HUES6 (cell line): ENCODE results near the gene MFSD2A.
"Not testable (repeated sequence)": the region's sequence is repeated elsewhere in the genome, so short reads cannot be mapped to it uniquely, and the experiment has no call there.

Experiments used
- H3K27ac ChIP-seq: 2 replicates; pipeline ENCODE4 v1.7.0; 2013; ENCODE audit warnings: low read depth, mild to moderate bottlenecking, low read length, inconsistent platforms
- H3K27me3 ChIP-seq: 2 replicates; pipeline ENCODE4 v1.6.1; 2013; ENCODE audit warnings: low read length; ENCODE audit not compliant: control insufficient read depth, insufficient read depth
- H3K36me3 ChIP-seq: 2 replicates; pipeline ENCODE4 v1.6.1; 2013; ENCODE audit warnings: low read length; ENCODE audit not compliant: control insufficient read depth, insufficient read depth
- H3K4me1 ChIP-seq: 2 replicates; pipeline ENCODE4 v1.6.1; 2013; ENCODE audit warnings: low read length; ENCODE audit not compliant: control insufficient read depth, insufficient read depth
- H3K4me3 ChIP-seq: 2 replicates; pipeline ENCODE4 v1.5.1; 2013; ENCODE audit warnings: low read depth, low read length
- H3K9ac ChIP-seq: one replicate; pipeline ENCODE4 v1.6.1; 2013; ENCODE audit warnings: mild to moderate bottlenecking, low read length
- H3K9me3 ChIP-seq: 2 replicates; pipeline ENCODE4 v1.6.1; 2013; ENCODE audit warnings: low read depth, low read length; ENCODE audit not compliant: control insufficient read depth, insufficient read depth

Gene MFSD2A

DNA sequence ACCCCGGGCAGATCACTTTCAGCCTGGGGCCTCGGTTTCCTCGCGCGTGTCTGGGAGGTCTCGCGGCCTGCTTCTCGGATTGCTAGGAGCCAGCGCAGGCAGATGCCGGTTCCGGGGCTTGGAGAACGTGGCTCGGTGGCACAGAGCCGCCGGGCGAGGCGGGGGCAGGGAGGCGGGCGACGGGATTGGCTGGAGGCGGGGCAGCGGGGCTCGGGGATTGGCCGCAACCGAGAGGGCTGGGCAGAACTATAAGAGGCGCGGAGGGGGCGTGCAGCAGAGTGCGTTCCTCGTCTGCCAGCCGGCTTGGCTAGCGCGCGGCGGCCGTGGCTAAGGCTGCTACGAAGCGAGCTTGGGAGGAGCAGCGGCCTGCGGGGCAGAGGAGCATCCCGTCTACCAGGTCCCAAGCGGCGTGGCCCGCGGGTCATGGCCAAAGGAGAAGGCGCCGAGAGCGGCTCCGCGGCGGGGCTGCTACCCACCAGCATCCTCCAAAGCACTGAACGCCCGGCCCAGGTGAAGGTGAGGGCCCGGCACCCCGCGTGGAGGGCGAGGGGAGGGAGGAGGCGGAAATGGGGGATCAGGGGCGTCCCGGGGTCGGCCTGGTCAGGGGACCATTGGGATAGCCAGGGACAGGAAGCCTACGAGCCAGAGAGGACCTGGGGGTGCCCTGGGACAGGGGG lies at the start of gene MFSD2A:
TSS of gene MFSD2A (plus strand) at position 276 of the 677 bp plus-strand sequence. CDS start at position 424, 148 bp downstream.
- peaks cover 33% of the 10 kb centered on the region for H3K27me3 ChIP-seq
- H3K4me3 ChIP-seq, result peak within 1 kb of the TSS; percentile 73
- H3K9me3 ChIP-seq, result no peaks in the 10 kb centered on the region
- H3K27ac ChIP-seq, result no peak within 1 kb of the TSS
- peaks cover 18% of the 10 kb centered on the region for H3K36me3 ChIP-seq
- H3K4me1 ChIP-seq, result peaks cover 20% of the 10 kb centered on the region
- H3K9ac ChIP-seq, result peak within 1 kb of the TSS; percentile 48

DNA sequence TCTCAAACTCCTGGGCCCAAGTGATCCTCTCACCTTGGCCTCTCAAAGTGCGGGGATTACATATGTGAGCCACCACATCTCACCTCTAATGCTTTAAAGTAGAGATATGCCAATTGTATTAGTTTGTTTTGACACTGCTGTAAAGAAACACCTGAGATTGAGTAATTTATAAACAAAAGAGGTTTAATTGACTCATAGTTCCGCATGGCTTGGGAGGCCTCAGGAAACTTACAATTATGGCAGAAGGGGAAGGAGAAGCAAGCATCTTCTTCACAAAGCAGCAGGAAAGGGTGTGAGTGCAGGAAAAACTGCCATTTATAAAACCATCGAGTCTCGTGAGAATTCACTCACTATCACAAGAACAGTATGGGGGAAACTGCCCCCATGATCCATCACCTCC lies 49.8 kb upstream of the MFSD2A start:
- no peaks in the 10 kb centered on the region for H3K36me3 ChIP-seq
- H3K4me3 ChIP-seq, result no peak overlapping the region
- H3K9ac ChIP-seq, result no peak overlapping the region
- H3K4me1 ChIP-seq, result peaks cover 9% of the 10 kb centered on the region
- no peak overlapping the region for H3K27ac ChIP-seq
- H3K9me3 ChIP-seq, result peaks cover 13% of the 10 kb centered on the region
- peaks cover 22% of the 10 kb centered on the region for H3K27me3 ChIP-seq

GRCh38 chr1:39907528-39908453 lies 47.2 kb upstream of the MFSD2A start:
- H3K4me3 ChIP-seq, result no peak overlapping the region
- H3K9ac ChIP-seq, result no peak overlapping the region
- H3K27ac ChIP-seq, result no peak overlapping the region
- H3K4me1 ChIP-seq, result no peaks in the 10 kb centered on the region; the same call in 1 of the 2 replicates
- H3K27me3 ChIP-seq, result peaks cover 14% of the 10 kb centered on the region
- H3K36me3 ChIP-seq, result no peaks in the 10 kb centered on the region
- peaks cover 13% of the 10 kb centered on the region for H3K9me3 ChIP-seq

- Histone ChIP-seq H3K27me3 (peaks cover 7% of the 10 kb centered on the region), H3K27ac (no peak overlapping the region), H3K9me3 (peaks cover 13% of the 10 kb centered on the region), H3K4me1 (no peaks in the 10 kb centered on the region), H3K4me3 (no peak overlapping the region), H3K36me3 (no peaks in the 10 kb centered on the region), H3K9ac (no peak overlapping the region)
Measured at GRCh38 chr1:39908534-39908933, 46.4 kb upstream of the MFSD2A start.

- H3K27me3 ChIP-seq, result no peaks in the 10 kb centered on the region
- no peak overlapping the region for H3K27ac ChIP-seq
- no peaks in the 10 kb centered on the region for H3K4me1 ChIP-seq
- no peak overlapping the region for H3K9ac ChIP-seq
- H3K36me3 ChIP-seq, result no peaks in the 10 kb centered on the region
- peaks cover 13% of the 10 kb centered on the region for H3K9me3 ChIP-seq
- H3K4me3 ChIP-seq, result no peak overlapping the region
Measured at GRCh38 chr1:39910263-39910662, 44.7 kb upstream of the MFSD2A start.

GRCh38 chr1:39913136-39913535 lies 41.8 kb upstream of the MFSD2A start:
- H3K9me3 ChIP-seq, H3K27me3 ChIP-seq, H3K27ac ChIP-seq, H3K9ac ChIP-seq, H3K4me3 ChIP-seq, H3K4me1 ChIP-seq, H3K36me3 ChIP-seq: not testable (repeated sequence)

- H3K4me3 ChIP-seq, result no peak overlapping the region
- H3K4me1 ChIP-seq, result no peaks in the 10 kb centered on the region
- H3K9ac ChIP-seq, result no peak overlapping the region
- H3K9me3 ChIP-seq, result no peaks in the 10 kb centered on the region
- no peaks in the 10 kb centered on the region for H3K36me3 ChIP-seq
- H3K27me3 ChIP-seq, result no peaks in the 10 kb centered on the region
- no peak overlapping the region for H3K27ac ChIP-seq
Measured at GRCh38 chr1:39915499-39916129, 39.3 kb upstream of the MFSD2A start.

DNA sequence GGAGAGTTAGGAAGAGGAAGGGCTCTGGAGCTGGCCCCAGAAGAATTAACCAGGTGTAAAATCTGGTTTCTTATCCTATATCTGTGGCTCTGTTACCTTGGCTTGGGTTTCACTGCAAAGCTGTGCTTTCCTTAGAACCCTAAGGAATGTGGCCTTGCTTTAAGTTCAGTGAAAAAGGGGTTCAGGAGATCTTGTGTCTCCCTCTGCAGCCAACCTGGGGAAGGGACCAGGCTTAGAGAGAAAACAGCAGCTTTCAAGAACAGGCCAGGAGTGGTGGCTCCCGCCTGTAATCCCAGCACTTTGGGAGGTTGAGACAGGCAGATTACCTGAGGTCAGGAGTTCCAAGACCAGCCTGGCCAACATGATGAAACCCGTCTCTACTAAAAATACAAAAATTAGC lies 37.1 kb upstream of the MFSD2A start:
- H3K4me1 ChIP-seq, result peaks cover 9% of the 10 kb centered on the region
- no peaks in the 10 kb centered on the region for H3K9me3 ChIP-seq
- H3K4me3 ChIP-seq, result no peak overlapping the region
- H3K27me3 ChIP-seq, result peaks cover 10% of the 10 kb centered on the region; the same call in 1 of the 2 replicates
- no peaks in the 10 kb centered on the region for H3K36me3 ChIP-seq
- H3K27ac ChIP-seq, result no peak overlapping the region
- no peak overlapping the region for H3K9ac ChIP-seq

DNA sequence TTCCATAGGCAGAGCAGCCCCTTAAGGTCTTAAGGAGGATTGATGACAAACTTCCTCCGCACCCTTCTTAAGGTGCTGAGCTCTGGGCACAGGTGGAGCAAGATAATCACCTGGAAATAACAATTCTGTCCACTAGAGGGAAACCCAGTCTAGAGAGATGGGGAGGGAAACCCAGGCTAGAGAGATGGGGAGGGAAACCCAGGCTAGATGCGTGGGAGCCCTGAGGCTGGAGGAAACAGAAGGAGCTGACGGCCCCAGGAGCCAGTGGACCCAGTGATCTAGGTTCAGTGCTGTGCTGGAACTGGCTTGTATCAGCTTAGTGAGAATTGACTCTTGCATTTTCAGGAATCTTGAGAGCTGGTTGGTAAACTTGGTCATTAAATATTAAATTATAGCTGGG lies 35.4 kb upstream of the MFSD2A start:
- no peak overlapping the region for H3K27ac ChIP-seq
- H3K9me3 ChIP-seq, result no peaks in the 10 kb centered on the region
- peaks cover 9% of the 10 kb centered on the region for H3K4me1 ChIP-seq
- H3K9ac ChIP-seq, result no peak overlapping the region
- H3K27me3 ChIP-seq, result peaks cover 13% of the 10 kb centered on the region; the same call in 1 of the 2 replicates
- no peak overlapping the region for H3K4me3 ChIP-seq
- H3K36me3 ChIP-seq, result no peaks in the 10 kb centered on the region

- no peaks in the 10 kb centered on the region for H3K9me3 ChIP-seq
- H3K36me3 ChIP-seq, result no peaks in the 10 kb centered on the region
- H3K27me3 ChIP-seq, result peaks cover 13% of the 10 kb centered on the region; the same call in 1 of the 2 replicates
- H3K9ac ChIP-seq, result no peak overlapping the region
- peak overlapping the region; percentile 45 for H3K4me3 ChIP-seq
- peaks cover 9% of the 10 kb centered on the region for H3K4me1 ChIP-seq
- H3K27ac ChIP-seq, result no peak overlapping the region
Measured at GRCh38 chr1:39922251-39922688, 32.7 kb upstream of the MFSD2A start.
